Keratinocyte (primary cell): ENCODE data around the gene CPT2.

Experiments
- EZH2 ChIP-seq: IDR thresholded peaks from one replicate; pipeline ENCODE4 v1.6.1; 2012; ENCODE audit warnings: inconsistent platforms, mild to moderate bottlenecking, low read length, moderate library complexity
- TF ChIP-seq, protein P1 (sequence below), 3 experiments: IDR thresholded peaks in 1 of 3; conservative IDR thresholded peaks in 1 of 3; optimal IDR thresholded peaks in 1 of 3; 2 replicates in 2 of 3; 3 replicates in 1 of 3; pipeline versions ENCODE3 to v1.5.1; 2011; ENCODE audit warnings: low read length in 3 of 3, mild to moderate bottlenecking in 3 of 3, moderate library complexity in 2 of 3, control low read depth in 1 of 3, inconsistent platforms in 1 of 3; ENCODE audit not compliant: insufficient read depth in 2 of 3; ENCODE audit errors: extremely low read depth in 1 of 3

DNA sequence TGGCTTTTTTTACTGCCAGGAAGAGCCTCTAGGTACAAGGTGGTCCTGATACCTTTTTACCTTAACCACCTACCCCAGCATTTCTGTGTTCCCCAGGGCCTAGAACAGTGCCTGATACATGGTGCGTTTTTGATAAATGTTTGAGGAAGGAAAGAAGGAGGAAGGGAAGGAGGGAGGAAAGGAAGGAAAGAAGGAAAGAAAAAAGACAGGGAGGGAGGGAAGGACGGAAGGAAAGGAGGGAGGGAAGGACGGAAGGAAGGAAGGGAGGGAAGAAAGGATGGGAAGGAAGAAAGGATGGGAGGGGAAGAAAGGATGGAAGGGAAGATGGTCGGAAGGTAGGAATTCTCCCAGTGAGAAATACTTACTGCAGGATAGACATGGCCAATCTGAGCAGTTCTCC is 53.7 kb downstream of the CPT2 start:
- TF ChIP-seq, protein P1, sequence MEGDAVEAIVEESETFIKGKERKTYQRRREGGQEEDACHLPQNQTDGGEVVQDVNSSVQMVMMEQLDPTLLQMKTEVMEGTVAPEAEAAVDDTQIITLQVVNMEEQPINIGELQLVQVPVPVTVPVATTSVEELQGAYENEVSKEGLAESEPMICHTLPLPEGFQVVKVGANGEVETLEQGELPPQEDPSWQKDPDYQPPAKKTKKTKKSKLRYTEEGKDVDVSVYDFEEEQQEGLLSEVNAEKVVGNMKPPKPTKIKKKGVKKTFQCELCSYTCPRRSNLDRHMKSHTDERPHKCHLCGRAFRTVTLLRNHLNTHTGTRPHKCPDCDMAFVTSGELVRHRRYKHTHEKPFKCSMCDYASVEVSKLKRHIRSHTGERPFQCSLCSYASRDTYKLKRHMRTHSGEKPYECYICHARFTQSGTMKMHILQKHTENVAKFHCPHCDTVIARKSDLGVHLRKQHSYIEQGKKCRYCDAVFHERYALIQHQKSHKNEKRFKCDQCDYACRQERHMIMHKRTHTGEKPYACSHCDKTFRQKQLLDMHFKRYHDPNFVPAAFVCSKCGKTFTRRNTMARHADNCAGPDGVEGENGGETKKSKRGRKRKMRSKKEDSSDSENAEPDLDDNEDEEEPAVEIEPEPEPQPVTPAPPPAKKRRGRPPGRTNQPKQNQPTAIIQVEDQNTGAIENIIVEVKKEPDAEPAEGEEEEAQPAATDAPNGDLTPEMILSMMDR (optimal IDR thresholded peaks at IDR 0.05 in 1 of 3, IDR thresholded peaks at IDR 0.05 in 1 of 3, conservative IDR thresholded peaks at IDR 0.05 in 1 of 3; ENCODE audit: extremely low read depth in 1 of 3, insufficient read depth in 2 of 3, low read length in 3 of 3): no peak
- no peak for TF ChIP-seq EZH2
